NCI-H1930 (cell line): ENCODE measurements around the gene FCN3.
"Not testable (repeated sequence)": the region's sequence is repeated elsewhere in the genome, so short reads cannot be mapped to it uniquely, and the experiment has no call there.

Experiments used
- DNase-seq, 2 experiments: peaks; one replicate each; lab custom pipeline; 2025; lab: John Stamatoyannopoulos, UW

The FCN3 gene

GRCh38 chr1:27374362-27375086, at the start of gene FCN3:
Gene FCN3, minus strand, starts transcription at chr1:27374824. Its CDS starts 6 bp downstream, at chr1:27374818.
- no peak for DNase-seq

- DNase-seq: no peak
These were observed 49.1 kb upstream of the FCN3 start for GRCh38 chr1:27423709-27424108.

- DNase-seq: no peak
These were observed 43.9 kb upstream of the FCN3 start for GRCh38 chr1:27418326-27419185.

- no peak for DNase-seq
These were observed 43.1 kb upstream of the FCN3 start for GRCh38 chr1:27417713-27418112.

- peak; percentile 11 to 24 for DNase-seq
These were observed 41.9 kb upstream of the FCN3 start for GRCh38 chr1:27416387-27417111.

- no peak for DNase-seq
These were observed 39.5 kb upstream of the FCN3 start for GRCh38 chr1:27414091-27414490.

- DNase-seq: no peak
These were observed 38.4 kb upstream of the FCN3 start for GRCh38 chr1:27413004-27413403.

GRCh38 chr1:27412502-27412901, 37.9 kb upstream of the FCN3 start:
- DNase-seq: no peak

- no peak for DNase-seq
These were observed 36.1 kb upstream of the FCN3 start for GRCh38 chr1:27410709-27411108.

- DNase-seq: no peak
These were observed 35.0 kb upstream of the FCN3 start for GRCh38 chr1:27409669-27410068.

- DNase-seq: no peak
These were observed 33.5 kb upstream of the FCN3 start for GRCh38 chr1:27408151-27408550.

GRCh38 chr1:27406791-27407190, 32.2 kb upstream of the FCN3 start:
- DNase-seq: not testable (repeated sequence)

GRCh38 chr1:27406362-27406680, 31.7 kb upstream of the FCN3 start:
- DNase-seq: no peak

GRCh38 chr1:27405598-27406361, 31.2 kb upstream of the FCN3 start:
- DNase-seq: not testable (repeated sequence)

- DNase-seq: no peak
These were observed 30.4 kb upstream of the FCN3 start for GRCh38 chr1:27405074-27405473.

- no peak for DNase-seq
These were observed 29.3 kb upstream of the FCN3 start for GRCh38 chr1:27403931-27404330.

- DNase-seq: no peak
These were observed 28.6 kb upstream of the FCN3 start for GRCh38 chr1:27403065-27403726.

GRCh38 chr1:27402349-27402754, 27.7 kb upstream of the FCN3 start:
- no peak for DNase-seq

GRCh38 chr1:27400963-27401341, 26.3 kb upstream of the FCN3 start:
- no peak for DNase-seq

- no peak for DNase-seq
These were observed 25.7 kb upstream of the FCN3 start for GRCh38 chr1:27400082-27400962.
